Measurements from ENCODE around the gene RBM38. TPM values are rescaled to one million over a fixed set of nuclear protein-coding genes. Genes with fewer than 3 reads are reported as not detected.

The RBM38 gene
- total RNA-seq, 1 donor from 2014 or later: 24.8 TPM

GRCh38 chr20:57403216-57403615, 12.0 kb downstream of the RBM38 start:
- intact Hi-C loops (cut with DNase I): no loop called here
- no peak overlapping the region for H3K27ac ChIP-seq
- no peak for DNase-seq (ENCODE audit: extremely low spot score in 2 of 2)
- no peaks in the 10 kb centered on the region for H3K9me3 ChIP-seq
- no peaks in the 10 kb centered on the region for H3K27me3 ChIP-seq
- H3K36me3 ChIP-seq: peaks cover 0 to 11% of the 10 kb centered on the region in 2 donors
- no peak for TF ChIP-seq POLR2A (IDR thresholded peaks at IDR 0.05)
- TF ChIP-seq CTCF (IDR thresholded peaks at IDR 0.05): no peak
- TF ChIP-seq POLR2AphosphoS5 (IDR thresholded peaks at IDR 0.05; ENCODE audit: insufficient read depth in 1 of 2, low read depth in 1 of 2): no peak
- H3K4me3 ChIP-seq: no peak overlapping the region
- peaks cover 26% of the 10 kb centered on the region for H3K4me1 ChIP-seq

GRCh38 chr20:57404006-57404405, 12.8 kb downstream of the RBM38 start:
- Histone ChIP-seq H3K36me3 (peaks cover 0 to 19% of the 10 kb centered on the region in 2 donors), H3K27me3 (no peaks in the 10 kb centered on the region), H3K9me3 (no peaks in the 10 kb centered on the region), H3K4me1 (peaks cover 18% of the 10 kb centered on the region), H3K4me3 (no peak overlapping the region), H3K27ac (no peak overlapping the region)
- DNase-seq (ENCODE audit: extremely low spot score in 2 of 2): no peak
- intact Hi-C loops (cut with DNase I): no loop called here
- TF ChIP-seq POLR2AphosphoS5 (IDR thresholded peaks at IDR 0.05; ENCODE audit: insufficient read depth in 1 of 2, low read depth in 1 of 2) (no peak), POLR2A (IDR thresholded peaks at IDR 0.05) (no peak), CTCF (IDR thresholded peaks at IDR 0.05) (no peak)

- intact Hi-C loops (cut with DNase I): no loop called here
- H3K4me1 ChIP-seq: peaks cover 13% of the 10 kb centered on the region
- H3K4me3 ChIP-seq: no peak overlapping the region
- H3K9me3 ChIP-seq: no peaks in the 10 kb centered on the region
- H3K36me3 ChIP-seq: peaks cover 0 to 24% of the 10 kb centered on the region in 2 donors
- no peaks in the 10 kb centered on the region for H3K27me3 ChIP-seq
- no peak for DNase-seq (ENCODE audit: extremely low spot score in 2 of 2)
- no peak overlapping the region for H3K27ac ChIP-seq
- TF ChIP-seq POLR2AphosphoS5 (IDR thresholded peaks at IDR 0.05; ENCODE audit: insufficient read depth in 1 of 2, low read depth in 1 of 2): no peak
- TF ChIP-seq POLR2A (IDR thresholded peaks at IDR 0.05): no peak
- TF ChIP-seq CTCF (IDR thresholded peaks at IDR 0.05): no peak
Observed at GRCh38 chr20:57404419-57405072, 13.3 kb downstream of the RBM38 start.

- no peaks in the 10 kb centered on the region for H3K27me3 ChIP-seq
- H3K27ac ChIP-seq: no peak overlapping the region
- peaks cover 4% of the 10 kb centered on the region for H3K4me1 ChIP-seq
- intact Hi-C loops (cut with DNase I): no loop called here
- TF ChIP-seq POLR2A (IDR thresholded peaks at IDR 0.05): no peak
- TF ChIP-seq POLR2AphosphoS5 (IDR thresholded peaks at IDR 0.05; ENCODE audit: insufficient read depth in 1 of 2, low read depth in 1 of 2): no peak
- TF ChIP-seq CTCF (IDR thresholded peaks at IDR 0.05): no peak
- no peak overlapping the region for H3K4me3 ChIP-seq
- H3K9me3 ChIP-seq: no peaks in the 10 kb centered on the region
- DNase-seq (ENCODE audit: extremely low spot score in 2 of 2): no peak
- peaks cover 0 to 25% of the 10 kb centered on the region in 2 donors for H3K36me3 ChIP-seq
Observed at GRCh38 chr20:57405236-57406016, 14.2 kb downstream of the RBM38 start.

GRCh38 chr20:57407541-57407956, 16.4 kb downstream of the RBM38 start:
- no peak for DNase-seq (ENCODE audit: extremely low spot score in 2 of 2)
- H3K4me1 ChIP-seq: no peaks in the 10 kb centered on the region
- no peaks in the 10 kb centered on the region for H3K27me3 ChIP-seq
- intact Hi-C loops (cut with DNase I): no loop called here
- H3K4me3 ChIP-seq: no peak overlapping the region
- H3K27ac ChIP-seq: no peak overlapping the region
- H3K36me3 ChIP-seq: peaks cover 0 to 25% of the 10 kb centered on the region in 2 donors
- no peaks in the 10 kb centered on the region for H3K9me3 ChIP-seq
- no peak for TF ChIP-seq POLR2A (IDR thresholded peaks at IDR 0.05)
- no peak for TF ChIP-seq CTCF (IDR thresholded peaks at IDR 0.05)
- TF ChIP-seq POLR2AphosphoS5 (IDR thresholded peaks at IDR 0.05; ENCODE audit: insufficient read depth in 1 of 2, low read depth in 1 of 2): no peak

All from vagina (tissue), 2 donors.